Neuron (in vitro differentiated cells): ENCODE data around the gene KCNV2.
"Not testable (repeated sequence)": the region's sequence is repeated elsewhere in the genome, so short reads cannot be mapped to it uniquely, and the experiment has no call there.

Source experiments
- H2AFZ ChIP-seq: one replicate; pipeline ENCODE4 v1.6.1; 2013; ENCODE audit warnings: low read depth, mild to moderate bottlenecking, inconsistent platforms, low read length, moderate library complexity
- H3K27me3 ChIP-seq: one replicate; pipeline ENCODE4 v1.6.1; 2013; ENCODE audit warnings: low read length; ENCODE audit not compliant: insufficient read depth
- H3K36me3 ChIP-seq: one replicate; pipeline ENCODE4 v1.6.1; 2013; ENCODE audit warnings: low read length; ENCODE audit not compliant: insufficient read depth
- H3K4me1 ChIP-seq: one replicate; pipeline ENCODE4 v1.6.1; 2013; ENCODE audit warnings: low read length; ENCODE audit not compliant: insufficient read depth
- H3K4me3 ChIP-seq: 2 replicates; pipeline ENCODE4 v1.5.1; 2013; ENCODE audit warnings: mild to moderate bottlenecking, low read length, moderate library complexity
- H3K9me3 ChIP-seq: one replicate; pipeline ENCODE4 v1.6.1; 2013; ENCODE audit warnings: low read length

The KCNV2 gene

GRCh38 chr9:2697492-2697891 is 19.8 kb upstream of the KCNV2 start:
- no peaks in the 10 kb centered on the region for H3K9me3 ChIP-seq
- no peak overlapping the region for H2AFZ ChIP-seq
- H3K4me1 ChIP-seq = peaks cover 12% of the 10 kb centered on the region
- H3K27me3 ChIP-seq = no peaks in the 10 kb centered on the region
- H3K36me3 ChIP-seq = no peaks in the 10 kb centered on the region
- no peak overlapping the region for H3K4me3 ChIP-seq

- no peak overlapping the region for H2AFZ ChIP-seq
- H3K36me3 ChIP-seq = no peaks in the 10 kb centered on the region
These were observed 16.9 kb upstream of the KCNV2 start for GRCh38 chr9:2700398-2700797.

GRCh38 chr9:2700909-2701550 is 16.3 kb upstream of the KCNV2 start:
- no peaks in the 10 kb centered on the region for H3K36me3 ChIP-seq
- no peaks in the 10 kb centered on the region for H3K9me3 ChIP-seq
- H3K4me1 ChIP-seq = peaks cover 12% of the 10 kb centered on the region
- H2AFZ ChIP-seq = no peak overlapping the region
- H3K27me3 ChIP-seq = no peaks in the 10 kb centered on the region
- H3K4me3 ChIP-seq = no peak overlapping the region

More at GRCh38 chr9:2700398-2700797, 16.9 kb upstream of the KCNV2 start:
- Histone ChIP-seq H3K4me1 (peaks cover 12% of the 10 kb centered on the region), H3K9me3 (no peaks in the 10 kb centered on the region), H3K4me3 (no peak overlapping the region), H3K27me3 (no peaks in the 10 kb centered on the region)

GRCh38 chr9:2704504-2704903 is 12.8 kb upstream of the KCNV2 start:
- Histone ChIP-seq H3K36me3 (no peaks in the 10 kb centered on the region), H3K9me3 (no peaks in the 10 kb centered on the region), H3K27me3 (no peaks in the 10 kb centered on the region)

GRCh38 chr9:2707256-2707655 is 10.1 kb upstream of the KCNV2 start:
- H3K4me3 ChIP-seq, H2AFZ ChIP-seq, H3K9me3 ChIP-seq, H3K36me3 ChIP-seq, H3K27me3 ChIP-seq, H3K4me1 ChIP-seq: not testable (repeated sequence)

More at GRCh38 chr9:2704504-2704903, 12.8 kb upstream of the KCNV2 start:
- no peak overlapping the region for H3K4me3 ChIP-seq
- no peak overlapping the region for H2AFZ ChIP-seq
- H3K4me1 ChIP-seq = peaks cover 12% of the 10 kb centered on the region

GRCh38 chr9:2709645-2710101 is 7.6 kb upstream of the KCNV2 start:
- Histone ChIP-seq H3K27me3 (no peaks in the 10 kb centered on the region), H2AFZ (no peak overlapping the region), H3K4me3 (no peak overlapping the region), H3K9me3 (peaks cover 4% of the 10 kb centered on the region), H3K4me1 (no peaks in the 10 kb centered on the region), H3K36me3 (no peaks in the 10 kb centered on the region)

- H3K36me3 ChIP-seq = no peaks in the 10 kb centered on the region
- H2AFZ ChIP-seq = no peak overlapping the region
- H3K4me1 ChIP-seq = no peaks in the 10 kb centered on the region
- H3K4me3 ChIP-seq = no peak overlapping the region
- peaks cover 4% of the 10 kb centered on the region for H3K9me3 ChIP-seq
- no peaks in the 10 kb centered on the region for H3K27me3 ChIP-seq
These were observed 5.6 kb upstream of the KCNV2 start for GRCh38 chr9:2711716-2712115.

GRCh38 chr9:2718001-2718697 is 839 bp downstream of the KCNV2 start:
- Histone ChIP-seq H3K4me1 (peaks cover 5% of the 10 kb centered on the region), H3K4me3 (no peak overlapping the region), H3K9me3 (peaks cover 12% of the 10 kb centered on the region), H2AFZ (no peak overlapping the region), H3K27me3 (no peaks in the 10 kb centered on the region), H3K36me3 (peaks cover 3% of the 10 kb centered on the region)

GRCh38 chr9:2718698-2719033 is 1.4 kb downstream of the KCNV2 start:
- peaks cover 3% of the 10 kb centered on the region for H3K36me3 ChIP-seq
- no peaks in the 10 kb centered on the region for H3K27me3 ChIP-seq
- H2AFZ ChIP-seq = no peak overlapping the region
- peaks cover 11% of the 10 kb centered on the region for H3K9me3 ChIP-seq
- no peak overlapping the region for H3K4me3 ChIP-seq
- H3K4me1 ChIP-seq = peaks cover 5% of the 10 kb centered on the region

- peaks cover 5% of the 10 kb centered on the region for H3K4me1 ChIP-seq
- no peaks in the 10 kb centered on the region for H3K27me3 ChIP-seq
- H2AFZ ChIP-seq = no peak overlapping the region
- peaks cover 9% of the 10 kb centered on the region for H3K9me3 ChIP-seq
- H3K36me3 ChIP-seq = peaks cover 3% of the 10 kb centered on the region
- H3K4me3 ChIP-seq = no peak overlapping the region
These were observed 2.9 kb downstream of the KCNV2 start for GRCh38 chr9:2720179-2720654.

- Histone ChIP-seq H3K27me3 (no peaks in the 10 kb centered on the region), H2AFZ (no peak overlapping the region), H3K4me1 (peaks cover 5% of the 10 kb centered on the region), H3K36me3 (peaks cover 3% of the 10 kb centered on the region), H3K9me3 (peaks cover 9% of the 10 kb centered on the region), H3K4me3 (no peak overlapping the region)
These were observed 5.4 kb downstream of the KCNV2 start for GRCh38 chr9:2722715-2723114.

GRCh38 chr9:2723376-2724065 is 6.2 kb downstream of the KCNV2 start:
- H3K4me1 ChIP-seq = peaks cover 5% of the 10 kb centered on the region
- no peaks in the 10 kb centered on the region for H3K27me3 ChIP-seq
- no peak overlapping the region for H3K4me3 ChIP-seq
- H2AFZ ChIP-seq = no peak overlapping the region
- H3K36me3 ChIP-seq = peaks cover 3% of the 10 kb centered on the region
- H3K9me3 ChIP-seq = peaks cover 3% of the 10 kb centered on the region

GRCh38 chr9:2725126-2725525 is 7.8 kb downstream of the KCNV2 start:
- Histone ChIP-seq H3K4me3 (no peak overlapping the region), H2AFZ (no peak overlapping the region), H3K4me1 (peaks cover 5% of the 10 kb centered on the region), H3K27me3 (no peaks in the 10 kb centered on the region), H3K36me3 (no peaks in the 10 kb centered on the region), H3K9me3 (no peaks in the 10 kb centered on the region)
